Dedifferentiated amniotic fluid mesenchymal stem cell (primary cell): ENCODE measurements around the gene UQCC5.
A peak's percentile ranks its signal among the peaks of the same experiment; 100 is the strongest.

Experiments
- DNase-seq: peaks from one replicate; pipeline ENCODE4 v3.0.0-alpha.2; 2016; ENCODE audit errors: extremely low spot score

Gene UQCC5

GRCh38 chr3:52534281-52535183 is 1.9 kb upstream of the UQCC5 start:
- no peak for DNase-seq

GRCh38 chr3:52535411-52536111 is 844 bp upstream of the UQCC5 start:
- DNase-seq: no peak

- DNase-seq: no peak
These were observed 365 bp upstream of the UQCC5 start for GRCh38 chr3:52536112-52536368.

- no peak for DNase-seq
These were observed 788 bp downstream of the UQCC5 start for GRCh38 chr3:52537165-52537620.

GRCh38 chr3:52537726-52538421 is 1.5 kb downstream of the UQCC5 start:
- DNase-seq: no peak

GRCh38 chr3:52539010-52539653 is 2.7 kb downstream of the UQCC5 start:
- no peak for DNase-seq

- no peak for DNase-seq
These were observed 4.6 kb downstream of the UQCC5 start for GRCh38 chr3:52541050-52541449.

- no peak for DNase-seq
These were observed 8.5 kb downstream of the UQCC5 start for GRCh38 chr3:52544937-52545336.

GRCh38 chr3:52546111-52546901 is 9.9 kb downstream of the UQCC5 start:
- DNase-seq: no peak

- no peak for DNase-seq
These were observed 10.7 kb downstream of the UQCC5 start for GRCh38 chr3:52547143-52547542.

GRCh38 chr3:52551118-52551517 is 14.7 kb downstream of the UQCC5 start:
- no peak for DNase-seq

- DNase-seq: no peak
These were observed 15.7 kb downstream of the UQCC5 start for GRCh38 chr3:52552089-52552488.

GRCh38 chr3:52554026-52554755 is 17.8 kb downstream of the UQCC5 start:
- no peak for DNase-seq

GRCh38 chr3:52555056-52555455 is 18.7 kb downstream of the UQCC5 start:
- peak; percentile 34 for DNase-seq

GRCh38 chr3:52557011-52557960 is 20.9 kb downstream of the UQCC5 start:
- DNase-seq: no peak

GRCh38 chr3:52558436-52558835 is 22.0 kb downstream of the UQCC5 start:
- DNase-seq: peak; percentile 13

GRCh38 chr3:52561028-52561747 is 24.8 kb downstream of the UQCC5 start:
- DNase-seq: no peak

GRCh38 chr3:52563984-52564383 is 27.6 kb downstream of the UQCC5 start:
- no peak for DNase-seq

- DNase-seq: no peak
These were observed 31.7 kb downstream of the UQCC5 start for GRCh38 chr3:52568069-52568468.
